ENCODE data around the gene SPEM2.

- no peak for TF ChIP-seq GATA2 (IDR thresholded peaks at IDR 0.05; ENCODE audit: low read depth, low read length)
- TF ChIP-seq GATA3 (IDR thresholded peaks at IDR 0.05; ENCODE audit: low read depth, low read length), result no peak
These were observed 37.3 kb downstream of the SPEM2 start for GRCh38 chr17:7462474-7463371.
